Panc1 (cell line): ENCODE results near the gene CCDC68.

ENCODE experiments used
- POLR2AphosphoS5 ChIP-seq: IDR thresholded peaks from 2 replicates; pipeline ENCODE4 v1.6.1; 2012; ENCODE audit warnings: mild to moderate bottlenecking, low read depth, low read length, moderate library complexity
- TF ChIP-seq, protein P1 (sequence below): fragments of 450-650 bp; IDR thresholded peaks from 2 replicates; pipeline ENCODE4 v1.5.1; 2017; ENCODE audit warnings: mild to moderate bottlenecking

- TF ChIP-seq, protein P1, sequence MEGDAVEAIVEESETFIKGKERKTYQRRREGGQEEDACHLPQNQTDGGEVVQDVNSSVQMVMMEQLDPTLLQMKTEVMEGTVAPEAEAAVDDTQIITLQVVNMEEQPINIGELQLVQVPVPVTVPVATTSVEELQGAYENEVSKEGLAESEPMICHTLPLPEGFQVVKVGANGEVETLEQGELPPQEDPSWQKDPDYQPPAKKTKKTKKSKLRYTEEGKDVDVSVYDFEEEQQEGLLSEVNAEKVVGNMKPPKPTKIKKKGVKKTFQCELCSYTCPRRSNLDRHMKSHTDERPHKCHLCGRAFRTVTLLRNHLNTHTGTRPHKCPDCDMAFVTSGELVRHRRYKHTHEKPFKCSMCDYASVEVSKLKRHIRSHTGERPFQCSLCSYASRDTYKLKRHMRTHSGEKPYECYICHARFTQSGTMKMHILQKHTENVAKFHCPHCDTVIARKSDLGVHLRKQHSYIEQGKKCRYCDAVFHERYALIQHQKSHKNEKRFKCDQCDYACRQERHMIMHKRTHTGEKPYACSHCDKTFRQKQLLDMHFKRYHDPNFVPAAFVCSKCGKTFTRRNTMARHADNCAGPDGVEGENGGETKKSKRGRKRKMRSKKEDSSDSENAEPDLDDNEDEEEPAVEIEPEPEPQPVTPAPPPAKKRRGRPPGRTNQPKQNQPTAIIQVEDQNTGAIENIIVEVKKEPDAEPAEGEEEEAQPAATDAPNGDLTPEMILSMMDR = no peak
- TF ChIP-seq POLR2AphosphoS5 = no peak
These were observed 12.2 kb downstream of the CCDC68 start for GRCh38 chr18:54947091-54947490.
